Testis (tissue), 2 donors: Measurements from ENCODE around the gene ELFN1.

ENCODE experiments used
- CTCF ChIP-seq, 3 experiments: fragments of 450-650 bp in 2 of 3; fragments of 200-600 bp in 1 of 3; sonication (generic) in 1 of 3; IDR thresholded peaks; one replicate each; pipeline ENCODE4 v1.5.1; 2016 to 2019; ENCODE audit warnings: antibody characterized with exemption in 3 of 3, mild to moderate bottlenecking in 2 of 3, moderate library complexity in 1 of 3
- POLR2A ChIP-seq: fragments of 450-650 bp; IDR thresholded peaks from one replicate; pipeline ENCODE4 v1.6.1; 2017; ENCODE audit warnings: antibody characterized with exemption, mild to moderate bottlenecking, moderate library complexity

GRCh38 chr7:1706381-1706720 is 36.3 kb downstream of the ELFN1 start:
- no peak for TF ChIP-seq CTCF (IDR thresholded peaks at IDR 0.05)
- no peak for TF ChIP-seq POLR2A
